HG03378 (cell line): ENCODE results near the gene COL5A2.

Source experiments
- ATAC-seq: cut with Tn5 transposase; IDR thresholded peaks from one replicate; pipeline ENCODE4 v1.9.1; 2021; ENCODE audit warnings: mild to moderate bottlenecking, moderate library complexity; ENCODE audit not compliant: unreplicated experiment

COL5A2 gene

DNA sequence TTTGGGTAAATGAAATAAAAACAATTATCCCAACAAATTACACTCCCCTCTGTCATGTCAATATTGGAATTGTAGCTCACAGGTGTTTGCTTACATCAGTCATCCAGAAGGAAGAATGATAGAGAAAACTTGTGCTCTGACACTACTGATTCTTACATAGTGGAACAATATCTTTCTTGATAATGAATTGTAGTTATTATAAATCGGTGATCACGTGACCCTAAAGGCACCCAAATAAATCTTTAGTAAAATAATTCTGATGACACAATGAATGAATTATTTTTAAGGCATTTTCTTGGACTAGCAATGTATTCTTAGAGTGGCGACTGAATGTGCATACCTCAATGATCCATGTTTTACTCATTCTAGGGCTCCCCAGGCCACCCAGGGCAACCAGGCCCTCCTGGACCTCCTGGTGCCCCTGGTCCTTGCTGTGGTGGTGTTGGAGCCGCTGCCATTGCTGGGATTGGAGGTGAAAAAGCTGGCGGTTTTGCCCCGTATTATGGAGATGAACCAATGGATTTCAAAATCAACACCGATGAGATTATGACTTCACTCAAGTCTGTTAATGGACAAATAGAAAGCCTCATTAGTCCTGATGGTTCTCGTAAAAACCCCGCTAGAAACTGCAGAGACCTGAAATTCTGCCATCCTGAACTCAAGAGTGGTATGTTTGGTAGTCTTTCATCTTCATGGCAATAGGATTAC lies 170.9 kb downstream of the COL5A2 start:
- no peak for ATAC-seq

DNA sequence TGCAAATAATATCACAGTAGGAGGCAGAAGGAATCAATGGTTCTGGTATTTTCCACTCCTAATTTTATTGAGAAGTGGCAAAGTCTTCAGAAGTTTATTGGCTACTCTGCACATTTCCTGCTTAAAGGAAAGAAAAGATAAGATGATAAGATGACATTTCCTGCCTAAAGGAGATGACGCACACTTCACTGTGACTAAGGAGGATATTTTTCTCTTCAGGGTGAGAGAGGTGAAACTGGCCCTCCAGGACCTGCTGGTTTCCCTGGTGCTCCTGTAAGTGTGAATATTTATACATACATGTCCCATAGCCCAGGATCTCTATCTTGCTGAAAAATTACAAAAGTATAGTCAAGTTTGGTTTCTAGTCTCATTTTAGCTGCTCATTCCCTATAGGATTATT lies 177.5 kb downstream of the COL5A2 start:
- no peak for ATAC-seq

DNA sequence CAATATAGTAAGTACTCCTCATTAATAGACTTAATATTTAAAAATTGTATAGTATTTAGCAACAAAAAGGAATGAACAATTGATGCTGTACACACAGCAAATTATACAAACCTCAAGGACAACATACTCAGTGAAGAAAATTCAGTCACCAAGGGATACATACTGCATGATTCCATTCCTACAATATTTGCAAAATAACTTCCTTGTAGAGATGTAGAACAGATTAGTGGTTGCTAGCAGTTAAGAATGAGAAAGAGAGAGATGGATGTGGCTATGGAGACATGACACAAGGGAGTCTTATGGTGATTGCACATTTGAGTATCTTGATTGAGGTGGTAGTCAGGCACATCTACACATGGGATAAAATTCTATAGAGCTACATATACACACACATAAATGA lies 179.3 kb downstream of the COL5A2 start:
- ATAC-seq: no peak

DNA sequence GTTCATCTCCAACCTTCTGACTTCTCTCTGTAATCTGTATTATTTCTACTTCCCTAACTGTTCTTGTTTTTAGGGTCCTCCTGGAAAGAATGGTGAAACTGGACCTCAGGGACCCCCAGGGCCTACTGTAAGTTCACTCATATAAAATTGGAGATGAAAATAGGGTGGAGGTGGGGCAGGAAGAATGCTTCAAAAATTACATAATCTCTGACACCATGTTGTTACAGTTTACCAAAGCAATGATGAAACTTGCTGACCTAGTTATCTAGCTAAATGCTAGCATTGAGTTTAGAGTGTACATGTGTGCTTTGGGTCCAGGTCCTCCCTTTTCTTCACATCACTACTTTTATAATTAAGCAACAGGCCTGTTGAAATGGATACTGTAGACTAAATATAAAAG lies 182.3 kb downstream of the COL5A2 start:
- ATAC-seq: no peak

DNA sequence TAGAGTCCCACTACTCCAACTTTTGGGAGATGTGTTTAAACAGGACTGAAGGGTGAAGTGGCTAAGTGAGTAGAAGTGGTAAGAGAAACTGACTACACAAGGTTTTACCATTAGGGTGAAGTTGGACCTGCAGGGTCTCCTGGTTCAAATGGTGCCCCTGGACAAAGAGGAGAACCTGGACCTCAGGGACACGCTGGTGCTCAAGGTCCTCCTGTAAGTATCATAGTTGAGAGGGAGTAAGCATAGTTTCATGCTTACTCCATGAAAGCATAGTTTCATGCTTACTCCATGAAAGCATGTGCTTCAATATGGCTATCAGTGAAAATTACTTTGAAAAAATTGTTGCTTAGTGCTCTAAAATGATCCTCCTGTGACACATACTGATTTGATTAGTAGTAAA lies 186.3 kb downstream of the COL5A2 start:
- no peak for ATAC-seq

DNA sequence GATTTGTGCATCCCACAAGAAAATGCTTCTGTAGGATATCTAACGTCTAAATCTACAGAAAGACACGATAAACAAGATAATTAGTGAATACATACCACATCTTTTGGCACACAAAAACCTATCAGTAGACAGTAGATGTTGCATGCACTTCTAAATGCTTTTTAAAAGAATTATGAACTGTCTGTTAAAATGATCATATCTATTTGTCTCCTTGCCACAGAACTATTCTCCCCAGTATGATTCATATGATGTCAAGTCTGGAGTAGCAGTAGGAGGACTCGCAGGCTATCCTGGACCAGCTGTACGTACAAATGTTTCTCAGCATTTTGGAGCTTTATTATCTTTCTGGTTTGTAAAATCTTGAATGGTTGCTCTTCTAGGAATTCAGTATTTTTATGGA lies 192.7 kb downstream of the COL5A2 start:
- ATAC-seq: no peak

DNA sequence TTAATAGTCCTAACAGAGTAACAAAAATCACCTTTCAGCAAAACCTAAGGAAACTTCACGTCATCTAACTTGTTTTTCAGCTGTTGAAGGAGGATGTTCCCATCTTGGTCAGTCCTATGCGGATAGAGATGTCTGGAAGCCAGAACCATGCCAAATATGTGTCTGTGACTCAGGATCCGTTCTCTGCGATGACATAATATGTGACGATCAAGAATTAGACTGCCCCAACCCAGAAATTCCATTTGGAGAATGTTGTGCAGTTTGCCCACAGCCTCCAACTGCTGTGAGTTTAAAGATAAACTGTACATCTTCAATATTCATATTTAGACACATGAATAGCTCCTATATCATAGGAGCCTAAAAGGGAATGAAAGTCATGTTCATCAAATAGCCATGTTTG lies 194.9 kb downstream of the COL5A2 start:
- ATAC-seq: no peak

DNA sequence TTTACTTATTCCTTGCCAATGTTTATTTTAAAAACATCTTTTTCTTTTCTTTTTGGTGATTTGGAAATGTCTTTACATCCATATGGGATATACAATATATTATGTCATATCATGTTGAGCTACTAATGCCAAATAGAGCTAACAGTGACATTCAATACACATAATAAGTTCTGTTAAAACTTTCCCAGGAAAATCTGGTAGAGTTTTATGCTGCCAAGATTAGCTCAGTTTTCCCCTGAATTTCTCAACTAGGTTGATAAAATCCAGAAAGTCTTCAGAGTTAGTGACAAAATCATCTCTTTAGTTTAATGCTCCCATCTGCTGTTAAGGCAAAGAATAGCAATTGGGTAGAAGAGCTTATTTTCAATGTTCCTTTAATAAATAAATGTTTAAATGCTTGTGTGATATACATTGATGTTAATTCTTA lies 195.5 kb downstream of the COL5A2 start:
- no peak for ATAC-seq

DNA sequence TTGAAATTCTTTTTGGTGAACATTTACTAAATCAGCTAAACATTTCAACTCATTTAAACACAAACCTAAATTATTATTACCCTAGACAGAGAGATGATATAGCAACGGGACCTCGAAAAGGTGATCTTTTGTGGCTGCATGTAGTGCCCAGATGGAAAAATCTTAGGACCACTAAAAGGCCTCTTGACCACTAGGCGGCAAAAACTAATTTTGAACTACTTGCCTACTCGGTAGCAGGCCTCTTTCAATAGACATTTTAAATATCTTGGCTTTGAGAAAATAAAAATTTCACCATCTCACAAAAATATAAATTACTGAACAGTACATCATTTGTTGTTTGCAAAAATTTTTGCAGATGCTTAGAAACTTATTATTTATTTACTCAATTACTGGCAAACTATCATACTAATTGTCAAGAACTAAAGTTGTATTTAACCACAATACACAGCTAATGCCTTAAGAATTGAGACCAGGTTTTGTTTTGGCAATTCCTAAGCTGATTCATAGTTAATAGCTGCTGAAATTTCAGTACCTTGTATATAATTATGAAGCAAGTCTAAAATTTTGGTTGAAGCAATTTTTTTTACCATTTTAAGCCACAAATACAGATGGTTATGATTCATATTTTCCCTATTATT lies 196.0 kb downstream of the COL5A2 start:
- no peak for ATAC-seq
